ENCODE results near the gene STAT1.

- TF ChIP-seq POLR2A (IDR thresholded peaks at IDR 0.05), result no peak
- no peak for TF ChIP-seq CTCF (IDR thresholded peaks at IDR 0.05)
Observed at GRCh38 chr2:190993292-190993643, 20.7 kb downstream of the STAT1 start.

Measured in vagina (tissue), 2 donors.